HG02759 (cell line): ENCODE data around the gene LTBR.

Experiments
- ATAC-seq: cut with Tn5 transposase; IDR thresholded peaks from one replicate; pipeline ENCODE4 v1.9.1; 2021; ENCODE audit warnings: mild to moderate bottlenecking, moderate library complexity; ENCODE audit not compliant: unreplicated experiment

The LTBR gene

DNA sequence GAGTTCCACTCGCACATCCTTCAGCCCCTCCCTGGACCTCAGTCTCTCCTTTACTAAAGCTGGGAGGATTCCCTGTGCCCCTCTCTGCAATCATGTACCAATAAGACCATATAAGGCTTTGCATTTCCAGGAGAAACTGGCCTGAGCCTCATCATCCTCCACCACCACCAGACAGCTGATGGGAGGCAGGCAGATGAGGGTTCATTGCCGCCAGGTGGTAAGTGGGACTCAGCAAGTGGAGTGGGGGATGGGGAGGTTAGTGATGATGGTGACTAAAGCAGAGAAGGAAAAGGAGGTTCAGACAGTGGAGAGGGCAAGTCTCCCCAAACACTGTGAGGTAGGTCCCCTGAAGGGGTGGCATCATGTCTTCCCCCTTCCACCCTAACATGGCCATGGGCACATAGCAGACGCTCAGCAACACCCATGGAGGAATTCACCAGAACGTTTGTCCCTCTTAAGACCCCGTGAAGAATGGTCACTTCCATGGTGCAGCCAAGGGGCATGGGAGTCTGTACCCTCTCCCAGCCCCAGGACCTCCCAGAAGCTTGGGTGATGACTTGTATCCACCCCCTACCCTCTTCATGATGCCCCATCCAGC is 37.6 kb upstream of the LTBR start:
- no peak for ATAC-seq

DNA sequence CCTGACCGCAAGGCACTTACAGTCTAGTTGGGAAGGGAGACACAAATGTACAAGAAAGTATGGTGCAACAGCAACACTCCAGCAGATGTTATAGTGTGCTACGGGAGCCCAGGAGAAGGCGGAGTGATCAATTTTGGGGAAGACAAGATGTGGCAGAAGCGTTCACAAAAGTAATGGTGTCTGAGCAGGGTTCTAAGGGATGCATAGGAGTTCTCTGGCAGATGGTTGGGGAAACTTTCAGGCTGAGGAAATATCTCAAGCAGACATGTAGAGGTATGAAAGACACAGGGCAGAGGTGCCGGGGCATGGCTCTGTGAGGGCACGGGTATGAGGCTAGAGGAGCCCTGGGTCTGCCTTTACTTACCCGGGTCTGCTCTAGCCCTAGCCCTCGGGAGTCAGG is 37.0 kb upstream of the LTBR start:
- no peak for ATAC-seq

DNA sequence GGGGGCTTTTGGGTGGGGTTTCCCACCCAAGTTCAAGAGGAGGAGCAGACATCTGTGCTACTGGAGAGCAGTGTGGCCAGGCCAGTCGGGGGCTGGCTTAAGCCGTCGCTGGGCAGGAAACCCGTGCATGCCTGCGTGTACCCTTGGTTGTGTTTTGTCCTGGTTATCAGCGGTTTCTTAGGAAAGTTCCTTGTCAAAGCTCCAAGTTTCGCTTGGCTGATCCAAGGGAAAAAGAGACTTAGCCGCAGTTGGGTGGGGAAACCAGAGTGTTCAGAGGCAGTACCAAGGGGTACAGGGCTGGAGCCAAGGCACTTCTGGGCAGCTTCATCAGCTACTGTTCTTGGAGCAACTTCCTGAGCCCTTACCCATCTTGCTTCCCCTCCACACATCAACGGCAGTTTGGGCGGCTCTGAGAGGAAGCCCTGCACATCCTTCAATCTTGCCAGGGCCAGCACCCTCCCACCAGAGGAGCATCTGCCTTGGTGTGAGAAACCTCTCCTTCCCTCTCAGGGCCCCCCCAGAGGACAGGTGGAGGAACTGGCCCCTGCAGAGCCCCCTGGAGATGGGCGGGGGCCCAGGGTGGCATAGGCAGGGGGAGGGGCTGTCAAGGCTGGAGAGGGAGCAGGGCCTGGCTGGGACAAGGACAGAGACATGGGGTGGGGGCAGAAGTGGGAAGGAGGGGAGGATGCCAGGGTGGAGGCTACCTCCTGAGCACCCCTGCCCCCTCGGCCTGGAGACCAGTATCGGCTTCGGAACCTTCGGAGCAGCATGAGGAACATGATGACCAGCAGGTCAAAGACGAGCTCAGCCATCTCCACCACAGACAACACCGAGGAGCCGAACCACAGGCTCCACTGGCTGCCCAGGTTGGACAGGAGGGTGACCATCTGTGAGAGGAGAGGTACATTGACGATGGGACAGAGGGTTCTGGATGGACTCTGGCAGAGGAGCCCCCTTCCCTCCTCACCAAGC is 36.3 kb upstream of the LTBR start:
- ATAC-seq, result no peak

DNA sequence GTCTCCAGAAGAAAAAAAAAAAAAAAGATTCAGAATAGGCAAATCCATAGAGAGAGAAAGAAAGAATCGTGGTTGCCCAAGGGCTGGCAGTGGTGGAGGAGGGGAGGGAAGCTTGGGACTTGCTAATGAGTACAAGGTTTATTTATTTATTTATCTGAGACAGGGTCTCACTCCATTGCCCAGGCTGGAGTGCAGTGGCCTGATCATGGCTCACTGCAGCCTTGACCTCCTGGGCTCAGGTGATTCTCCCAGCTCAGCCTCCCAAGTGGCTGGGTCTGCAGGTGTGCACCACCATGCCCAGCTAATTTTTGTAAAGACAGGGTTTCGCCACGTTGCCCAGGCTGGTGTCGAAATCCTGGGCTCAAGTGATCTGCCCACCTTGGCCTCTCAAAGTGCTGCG is 32.3 kb upstream of the LTBR start:
- ATAC-seq, result no peak

DNA sequence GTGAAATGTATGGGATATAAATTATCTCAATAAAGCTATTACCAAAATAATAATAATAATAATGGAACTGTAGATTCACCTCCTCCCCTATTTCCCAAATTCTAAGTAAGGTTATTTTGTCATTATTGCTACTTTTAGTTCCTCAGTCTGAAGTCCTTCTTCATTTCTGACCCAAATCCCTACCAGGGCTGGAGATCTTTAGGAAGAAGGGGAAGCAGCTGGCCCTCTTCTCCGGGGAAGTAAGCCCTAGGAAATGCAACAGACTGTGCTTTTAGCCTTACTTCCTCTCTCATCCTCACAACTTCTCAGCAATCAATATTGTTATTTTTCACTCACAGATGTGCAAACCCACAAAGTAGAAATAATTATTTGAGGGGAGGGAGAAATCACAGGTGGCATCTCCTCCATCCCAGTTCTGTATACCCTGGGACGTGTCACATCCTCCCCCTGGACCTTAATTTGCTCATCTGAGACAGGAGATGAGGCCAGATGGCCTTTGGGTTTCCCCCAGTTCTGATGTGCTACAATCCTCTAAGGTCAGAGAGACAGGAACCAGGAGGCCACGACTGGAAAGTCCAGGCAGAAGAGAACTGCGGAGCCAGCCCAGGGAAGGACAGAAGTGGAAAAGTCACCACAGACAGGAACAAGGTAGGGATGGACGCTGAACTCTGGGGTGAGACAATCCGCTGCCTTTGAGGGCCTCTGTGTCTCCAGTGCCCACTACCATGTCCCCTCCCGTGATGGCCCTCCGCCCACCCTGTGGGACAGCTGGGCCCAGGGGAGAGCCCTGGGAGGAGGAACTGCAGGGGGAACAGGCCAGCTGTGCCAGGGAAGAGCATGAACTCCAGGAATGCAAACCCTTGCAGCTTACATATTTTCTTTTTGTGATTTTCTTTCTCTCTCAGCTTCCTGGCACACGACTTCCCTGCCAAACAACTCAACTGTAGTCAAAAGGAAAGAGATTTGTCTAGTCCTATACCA is 31.5 kb upstream of the LTBR start:
- ATAC-seq, result no peak

DNA sequence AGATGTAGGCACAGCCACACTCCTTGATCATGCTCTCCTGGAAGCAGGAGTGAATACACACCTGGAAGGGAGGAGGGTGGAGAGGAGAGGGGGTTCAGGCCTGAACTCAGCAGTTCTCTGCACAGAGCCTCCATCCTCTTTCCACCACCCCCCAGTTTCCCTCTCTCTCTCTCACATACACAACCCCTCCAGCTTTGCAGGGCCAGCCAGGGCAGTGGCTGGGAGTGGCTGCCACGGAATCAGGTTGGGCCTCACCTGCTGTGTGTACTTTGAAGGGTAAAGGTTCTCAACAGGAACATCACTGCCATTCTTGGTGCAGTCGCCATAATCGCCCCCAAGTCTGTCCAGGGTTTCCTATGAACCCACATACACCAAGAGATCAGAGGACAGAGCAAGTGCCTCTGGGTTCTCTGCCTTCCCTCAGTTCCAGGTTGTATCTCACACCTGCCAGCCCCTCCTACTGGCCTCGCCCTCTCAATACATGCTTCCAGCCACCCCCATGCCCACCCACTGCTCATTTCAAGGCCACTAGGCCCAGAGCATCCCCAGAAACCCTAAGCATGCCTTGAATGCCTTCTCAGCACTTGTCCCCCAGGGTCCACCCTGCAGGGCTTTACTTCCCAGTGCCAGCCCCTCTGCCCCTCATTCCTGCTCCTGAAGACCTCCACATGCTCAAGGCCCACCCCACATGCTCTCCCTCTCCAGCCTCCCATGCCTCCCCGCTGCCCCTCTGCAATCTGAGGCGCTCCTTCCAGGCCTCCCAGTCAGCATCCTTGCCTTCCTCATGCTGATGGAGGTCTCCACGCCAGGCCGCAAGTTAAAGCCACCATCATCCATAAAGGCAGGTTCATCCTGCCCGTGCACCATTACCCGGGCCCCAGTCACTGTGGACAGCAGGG is 29.2 kb upstream of the LTBR start:
- ATAC-seq, result no peak

DNA sequence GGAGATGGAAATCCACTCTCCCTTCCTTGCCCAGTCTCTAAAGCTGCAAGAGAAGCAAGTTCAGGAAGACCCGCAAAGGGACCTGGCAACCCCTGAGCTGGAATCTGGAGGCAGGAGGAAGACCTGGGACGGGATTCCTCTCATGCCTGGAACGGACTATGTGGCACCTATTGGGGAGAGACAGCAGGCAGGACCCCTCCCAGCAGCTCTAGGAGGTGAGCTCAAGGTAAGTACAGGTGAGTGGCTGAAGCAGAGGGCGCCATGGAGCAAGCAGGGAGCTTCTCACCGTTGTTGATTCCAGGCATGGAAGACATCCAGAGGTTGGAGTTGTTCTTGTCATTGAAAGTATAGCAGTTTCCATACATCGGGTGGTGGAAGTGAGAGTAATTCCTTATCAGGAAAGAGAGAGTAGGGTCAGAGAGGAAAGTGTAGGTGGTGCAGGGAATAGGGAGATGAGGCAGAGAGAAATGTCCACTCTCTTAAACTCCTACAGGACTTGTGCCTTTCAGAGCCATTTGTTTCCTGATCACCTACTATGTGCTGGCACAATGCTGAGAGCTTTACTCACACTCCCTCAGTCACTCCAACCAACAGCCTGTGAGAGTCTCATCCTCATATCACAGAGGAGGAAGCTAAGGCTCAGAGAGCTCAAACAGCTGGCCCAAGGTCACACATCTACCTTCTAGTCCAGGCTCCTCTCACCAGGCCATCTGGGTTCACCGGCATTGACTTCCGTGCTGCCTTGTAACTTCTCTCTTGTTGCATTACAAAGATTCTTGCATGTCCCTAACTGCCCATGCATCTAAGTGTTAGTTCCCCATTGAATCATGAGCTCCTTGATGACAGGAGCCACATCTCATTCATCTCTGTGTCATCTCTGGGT is 28.2 kb upstream of the LTBR start:
- ATAC-seq, result no peak

DNA sequence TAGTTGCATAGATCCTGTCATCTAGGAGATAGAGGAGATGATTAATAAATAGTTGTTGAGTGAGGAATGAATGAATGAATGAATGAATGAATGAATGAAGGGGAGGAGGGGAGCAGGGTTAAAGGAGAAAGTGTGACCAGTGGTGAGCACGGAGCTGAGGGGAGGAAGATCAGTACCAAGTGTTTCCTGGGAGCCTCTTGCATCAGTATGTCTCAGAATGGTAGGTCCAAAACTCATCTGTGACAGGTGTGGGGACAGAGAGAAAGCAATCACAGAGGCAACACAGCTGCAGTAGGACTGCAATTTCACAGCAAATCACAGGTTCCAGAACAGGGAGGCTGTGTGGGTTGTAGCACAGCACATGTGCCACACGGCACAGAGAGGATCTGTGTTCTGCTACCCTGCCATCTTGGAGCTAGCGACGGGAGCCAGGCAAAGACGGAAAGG is 27.6 kb upstream of the LTBR start:
- ATAC-seq, result no peak

DNA sequence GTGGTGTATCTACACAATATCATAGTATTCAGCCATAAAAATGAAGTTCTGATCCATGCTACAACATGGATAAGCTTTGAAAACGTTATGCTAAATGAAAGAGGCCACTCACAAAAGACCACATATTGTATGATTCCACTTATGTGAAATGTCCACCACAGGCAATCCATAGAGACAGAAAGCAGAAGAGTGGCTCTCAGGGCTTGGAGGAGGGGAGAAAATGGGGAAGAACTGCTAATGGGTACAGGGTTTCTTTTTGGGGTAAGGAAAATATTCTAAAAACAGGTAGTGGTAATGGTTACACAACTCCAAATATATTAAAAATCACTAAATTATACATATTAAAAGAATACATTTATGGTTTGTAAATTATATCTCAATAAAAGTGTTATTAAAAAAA is 25.1 kb upstream of the LTBR start:
- no peak for ATAC-seq

DNA sequence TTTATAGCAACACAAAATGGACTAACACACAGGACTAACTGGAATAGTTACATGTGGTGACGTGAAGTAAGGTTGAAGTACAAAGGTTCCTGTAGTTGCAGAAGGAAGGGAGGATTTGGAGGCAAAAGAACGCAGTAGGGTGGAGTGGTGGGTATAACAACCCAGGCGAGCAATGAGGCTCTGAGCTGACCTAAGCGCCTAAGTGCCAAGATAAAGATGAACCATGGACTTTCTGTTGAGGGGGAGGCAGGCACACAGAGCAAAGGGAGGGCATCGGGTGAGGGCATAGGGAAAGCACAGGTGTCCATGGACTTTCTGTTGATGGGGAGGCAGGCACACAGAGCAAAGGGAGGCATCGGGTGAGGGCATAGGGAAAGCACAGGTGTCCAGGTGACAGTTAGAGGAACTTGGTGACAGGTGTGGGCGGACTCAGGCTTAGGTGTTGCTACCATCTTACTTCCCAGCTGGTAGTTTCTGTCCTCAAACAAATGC is 23.8 kb upstream of the LTBR start:
- ATAC-seq, result no peak

DNA sequence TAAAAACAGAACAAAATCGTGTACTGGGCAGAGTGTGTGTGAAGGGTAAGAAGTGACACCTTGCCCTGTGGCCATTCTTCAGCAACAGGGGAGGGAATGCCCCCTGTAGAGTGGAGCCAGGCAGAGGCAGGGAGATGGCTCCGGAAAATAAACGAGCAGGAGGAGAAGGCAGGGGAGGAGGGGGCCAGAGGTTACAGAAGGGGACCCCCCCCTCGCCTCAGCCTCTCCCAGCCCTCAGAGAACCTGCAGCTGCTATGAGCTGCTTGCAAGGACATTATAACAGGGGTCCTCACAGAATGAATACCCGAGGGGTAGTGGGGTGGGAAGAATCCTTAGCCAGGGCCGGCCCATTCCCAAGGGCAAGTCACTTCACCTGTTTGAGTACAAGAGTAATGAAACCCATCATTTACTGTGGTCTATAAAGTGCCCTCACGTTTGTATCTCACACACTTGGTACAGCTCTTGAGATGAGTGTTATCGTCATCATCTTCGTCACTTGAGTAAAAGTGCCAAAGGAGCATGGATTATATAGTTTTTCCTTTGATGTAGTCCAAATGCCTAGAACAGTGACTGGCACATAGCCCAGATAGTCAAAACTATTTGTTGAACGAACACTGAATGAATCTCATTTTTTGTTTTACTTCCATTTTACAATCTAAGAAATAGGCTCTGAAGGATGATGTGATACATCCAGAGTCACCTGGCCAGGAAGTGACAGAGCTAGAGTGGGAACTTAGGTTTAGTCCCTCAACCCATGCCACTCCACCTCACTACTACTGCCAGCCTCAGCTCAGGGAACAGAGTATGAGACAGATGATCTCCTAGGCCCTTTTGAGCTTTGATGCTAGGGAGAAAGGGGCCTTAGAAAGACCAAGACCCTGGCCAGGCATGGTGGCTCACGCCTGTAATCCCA is 23.1 kb upstream of the LTBR start:
- no peak for ATAC-seq

DNA sequence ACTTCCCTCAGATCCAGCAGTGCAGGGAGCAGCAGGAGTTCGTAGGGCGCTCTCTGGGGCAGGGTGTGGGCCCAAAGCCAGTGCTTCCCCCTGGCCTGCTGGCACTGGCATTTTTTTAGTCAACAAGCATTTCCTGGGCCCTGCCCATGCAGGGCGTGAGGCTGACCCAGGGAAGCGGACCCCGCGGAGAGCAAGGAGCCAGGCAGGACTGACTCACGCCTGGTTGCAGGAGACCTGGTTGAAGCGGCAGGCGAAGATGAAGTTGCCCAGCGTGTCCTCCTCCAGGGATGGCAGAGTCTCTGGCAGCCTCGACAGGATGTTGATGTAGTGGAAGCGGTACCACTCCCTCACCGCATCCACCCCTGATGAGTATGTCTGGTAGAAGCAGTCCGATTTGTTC is 22.1 kb upstream of the LTBR start:
- ATAC-seq, result no peak

DNA sequence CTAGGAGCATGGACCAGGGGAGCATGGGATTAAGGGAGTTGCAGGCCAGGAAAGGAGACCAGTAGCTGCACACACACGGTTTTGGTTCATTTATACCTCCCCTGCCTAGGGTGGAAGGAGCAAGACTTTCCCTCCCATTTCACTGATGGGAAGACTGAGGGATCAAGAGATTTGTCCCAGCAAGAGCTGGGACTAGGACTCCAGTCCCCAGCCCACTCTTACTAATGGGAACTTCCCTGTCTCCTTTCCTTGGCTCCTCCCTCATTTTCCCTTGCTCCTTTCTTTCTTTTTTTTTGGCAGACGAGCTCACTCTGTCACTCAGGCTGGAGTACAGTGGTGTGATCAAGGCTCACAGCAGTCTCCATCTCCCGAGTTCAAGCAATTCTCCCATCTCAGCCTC is 21.6 kb upstream of the LTBR start:
- no peak for ATAC-seq

DNA sequence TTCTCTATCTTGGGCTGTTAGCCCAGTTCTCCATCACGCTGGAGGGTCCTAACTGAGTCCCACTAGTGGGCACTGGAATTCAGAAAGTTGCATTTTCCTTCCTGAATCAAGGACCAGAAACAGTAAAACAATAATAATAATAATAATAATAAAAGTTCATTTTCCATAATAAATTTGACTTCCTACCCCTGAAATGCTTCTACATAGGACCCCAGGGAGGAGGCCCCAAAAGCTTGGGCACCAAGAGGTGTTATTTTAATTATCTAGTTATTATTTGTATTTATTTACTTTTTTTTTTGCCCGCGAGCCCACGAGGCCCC is 21.0 kb upstream of the LTBR start:
- ATAC-seq, result no peak

DNA sequence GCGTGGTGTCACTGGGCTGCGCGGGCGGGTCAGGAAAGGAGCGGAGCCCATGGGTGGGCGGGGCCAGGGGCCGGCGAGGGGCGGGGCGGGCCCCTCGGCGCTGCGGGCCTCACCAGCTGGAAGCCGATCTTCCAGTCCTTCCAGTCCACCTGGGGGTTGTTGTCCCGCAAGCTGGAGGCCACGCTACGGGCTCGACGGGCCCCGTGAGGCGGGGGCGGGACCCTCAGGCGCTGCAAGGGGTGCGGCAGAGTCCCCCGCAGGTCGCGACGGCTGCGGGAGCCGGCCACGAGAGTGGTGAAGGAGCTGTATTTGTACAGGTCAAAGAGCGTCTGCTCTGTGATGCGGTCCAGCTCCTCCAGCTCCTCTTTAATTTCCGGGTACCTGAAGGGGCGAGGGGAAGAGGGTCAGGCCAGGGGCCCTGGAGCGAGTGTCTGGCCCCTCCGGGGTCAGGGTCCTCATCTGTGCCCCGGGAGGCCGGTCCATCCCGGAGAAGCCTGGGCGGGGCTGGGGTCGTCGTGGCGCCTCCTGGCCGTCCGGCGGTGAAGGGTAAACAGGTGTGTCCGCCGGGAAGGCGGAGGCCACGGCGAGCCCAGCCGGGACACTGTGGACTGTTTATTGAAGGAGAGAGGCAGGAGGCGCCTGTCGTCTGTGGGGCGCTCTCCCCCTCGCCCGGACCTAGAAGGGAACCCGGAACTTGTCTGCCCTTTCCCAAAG is 20.5 kb upstream of the LTBR start:
- peak; percentile 69 for ATAC-seq

DNA sequence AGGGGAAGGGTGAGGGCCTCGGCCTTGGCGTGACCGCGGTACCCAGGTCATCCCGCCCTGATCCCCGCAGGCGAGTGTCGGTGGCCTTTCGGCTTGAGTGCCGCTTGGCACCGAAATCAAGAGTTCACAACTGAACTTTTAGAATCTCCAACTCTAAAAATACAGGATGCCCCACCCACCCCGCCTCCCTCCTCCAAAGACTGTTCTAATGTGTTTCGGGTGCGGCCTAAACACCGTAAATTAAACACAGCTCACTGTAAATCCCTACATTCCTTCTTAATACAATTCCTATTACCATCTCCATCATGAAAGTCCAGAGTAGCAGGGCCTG is 20.0 kb upstream of the LTBR start:
- no peak for ATAC-seq

DNA sequence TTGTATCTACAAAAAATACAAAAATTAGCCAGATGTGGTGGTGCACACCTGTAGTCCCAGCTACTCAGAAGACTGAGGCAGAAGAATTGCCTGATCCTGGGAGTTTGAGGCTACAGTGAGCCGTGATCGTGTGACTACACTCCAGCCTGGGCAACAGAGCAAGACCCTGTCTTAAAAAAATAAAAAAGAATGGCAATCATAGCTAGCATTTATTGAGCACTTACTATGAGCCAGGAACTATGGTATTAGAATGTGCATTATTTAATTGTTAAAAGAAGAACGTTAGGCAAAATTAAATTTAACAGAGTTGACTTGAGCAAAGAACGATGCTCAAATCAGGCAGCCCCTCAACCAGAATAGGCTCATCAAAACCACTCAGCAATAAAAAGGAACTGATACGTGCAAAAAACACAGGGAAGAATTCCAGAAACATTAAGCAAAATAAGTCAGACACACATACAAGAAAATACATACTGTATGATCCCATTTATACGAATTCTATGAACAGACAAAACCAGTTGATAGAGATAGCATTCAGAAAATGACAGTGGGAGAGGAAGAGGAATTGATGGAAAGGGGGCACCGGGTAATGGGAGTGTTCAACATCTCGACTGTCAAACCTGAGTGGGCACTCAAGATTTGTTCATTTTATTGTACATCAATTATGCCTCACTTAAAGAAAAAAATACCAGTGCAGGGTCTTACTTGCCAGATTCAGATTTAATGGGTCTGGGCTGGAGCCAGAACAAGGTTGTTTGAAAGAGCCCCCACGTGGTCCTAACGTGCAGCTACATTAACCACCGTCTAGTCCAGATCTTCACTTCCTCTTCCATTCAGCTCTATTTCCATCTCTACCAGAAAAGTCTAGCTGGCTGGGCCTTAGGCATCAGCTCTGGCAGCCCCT is 16.6 kb upstream of the LTBR start:
- ATAC-seq, result no peak
